ENCODE measurements around the gene NET1. TPM values are rescaled to one million over a fixed set of nuclear protein-coding genes. Genes with fewer than 3 reads are reported as not detected.

NET1 gene
- polyA plus RNA-seq, 3 donors = 126 to 153 (median 144) TPM

DNA sequence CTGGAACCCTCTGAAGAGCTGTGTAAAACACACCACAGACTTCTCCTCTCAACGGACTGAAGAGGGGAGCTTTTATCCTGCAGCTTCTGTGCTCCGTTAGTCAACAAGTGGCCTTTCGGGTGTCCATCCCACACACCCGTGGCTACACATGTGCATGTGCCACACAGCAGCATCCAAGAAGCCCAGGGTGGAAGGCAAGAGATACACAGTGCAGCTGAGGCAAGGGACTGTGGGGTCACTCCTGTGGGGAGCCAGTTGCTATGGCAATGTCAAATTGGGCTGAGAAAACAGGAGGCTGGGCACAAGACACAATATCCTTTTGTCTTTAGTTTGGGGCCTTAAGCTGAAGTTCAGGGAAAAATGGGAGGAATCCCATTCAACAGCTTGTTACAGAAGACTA is 28.7 kb downstream of the NET1 start:
- DNase-seq (ENCODE audit: low read depth in 3 of 3, low spot score in 2 of 3) = no peak

DNA sequence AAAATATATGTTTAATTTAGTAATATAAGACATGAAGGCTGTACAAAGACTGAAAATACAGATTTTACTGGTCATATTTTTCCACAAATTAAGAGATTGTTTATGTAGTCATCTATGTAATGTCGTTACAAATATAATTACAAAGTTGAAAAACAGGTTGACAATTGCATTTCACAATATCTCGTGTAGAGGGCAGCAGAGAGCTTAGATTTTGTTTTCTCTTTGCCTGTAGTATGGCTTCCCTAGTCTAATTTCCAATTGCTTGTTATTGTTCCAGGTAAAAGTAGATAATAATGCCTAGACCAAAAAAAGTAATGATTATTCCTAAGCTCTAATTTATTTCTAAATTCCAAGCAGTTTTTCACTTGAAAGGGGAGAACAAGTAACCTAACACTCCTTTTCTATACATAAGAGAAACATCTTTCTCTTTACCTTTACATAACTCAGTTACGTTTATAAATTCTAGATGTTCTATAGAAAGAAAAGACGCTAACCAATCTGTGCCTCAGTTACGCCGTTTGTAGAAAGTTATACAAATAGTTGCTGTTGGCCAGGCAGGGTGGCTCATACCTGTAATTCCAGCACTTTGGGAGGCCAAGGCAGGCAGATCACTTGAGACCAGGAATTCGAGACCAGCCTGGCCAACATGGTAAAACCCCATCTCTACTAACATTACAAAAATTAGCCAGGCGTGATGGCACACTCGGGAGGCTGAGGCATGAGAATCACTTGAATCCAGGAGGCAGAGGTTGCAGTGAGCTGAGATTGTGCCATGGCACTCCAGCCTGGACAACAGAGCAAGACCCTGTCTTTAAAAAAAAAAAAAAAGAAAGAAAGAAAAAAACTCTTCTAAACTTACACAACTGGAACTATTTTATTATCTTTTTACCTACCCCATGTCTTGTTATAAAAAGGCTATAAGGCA is 30.0 kb downstream of the NET1 start:
- no peak for DNase-seq (ENCODE audit: low read depth in 3 of 3, low spot score in 2 of 3)

DNA sequence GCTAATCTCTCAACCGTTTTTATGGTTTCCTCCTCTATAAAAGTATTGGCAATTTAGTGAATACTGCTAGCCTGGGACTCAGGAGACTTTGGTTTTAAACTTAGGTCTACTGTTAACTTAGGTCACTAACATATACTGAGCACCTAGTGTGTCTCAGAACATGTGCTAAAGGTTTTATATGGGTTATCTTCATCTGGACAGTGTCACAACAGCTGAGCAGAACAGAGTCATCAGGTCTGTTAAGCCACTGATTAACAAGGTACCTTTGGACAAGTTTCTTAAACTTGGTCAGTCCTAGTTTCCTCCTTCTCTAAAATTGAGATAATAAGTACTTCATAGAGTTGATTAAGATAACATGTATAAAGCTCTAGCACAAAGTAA is 30.6 kb downstream of the NET1 start:
- no peak for DNase-seq (ENCODE audit: low read depth in 3 of 3, low spot score in 2 of 3)

GRCh38 chr10:5443429-5443828 is 31.1 kb downstream of the NET1 start:
- no peak for DNase-seq (ENCODE audit: low read depth in 3 of 3, low spot score in 2 of 3)

GRCh38 chr10:5445006-5445405 is 32.6 kb downstream of the NET1 start:
- no peak for DNase-seq (ENCODE audit: low read depth in 3 of 3, low spot score in 2 of 3)

DNA sequence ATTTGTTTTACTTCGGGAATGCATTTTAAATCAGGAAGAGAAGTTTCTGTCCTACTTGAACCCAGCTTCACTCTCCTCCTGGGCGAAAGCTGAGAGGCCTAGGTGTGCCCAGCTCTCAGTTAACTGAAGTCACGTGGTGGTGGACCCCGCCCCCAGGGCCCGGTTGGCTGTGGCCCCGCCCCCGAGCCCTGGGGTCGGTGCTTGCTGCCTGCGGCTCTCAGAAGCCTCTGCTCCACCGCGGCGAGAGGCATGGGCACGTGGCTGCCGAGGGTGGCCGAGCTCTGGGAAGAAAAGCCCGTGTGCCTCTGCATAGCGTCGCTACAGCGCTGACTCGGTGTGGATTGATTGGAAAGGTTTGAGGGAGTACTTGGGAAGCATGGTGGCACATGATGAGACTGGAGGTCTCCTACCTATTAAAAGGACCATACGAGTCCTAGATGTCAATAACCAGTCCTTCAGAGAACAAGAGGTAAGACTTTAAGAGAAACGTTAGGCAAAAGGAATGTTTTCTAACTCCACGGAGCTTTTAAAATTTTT is 34.1 kb downstream of the NET1 start:
- peak; percentile 64 to 84 (median 73) for DNase-seq (ENCODE audit: low read depth in 3 of 3, low spot score in 2 of 3)

DNA sequence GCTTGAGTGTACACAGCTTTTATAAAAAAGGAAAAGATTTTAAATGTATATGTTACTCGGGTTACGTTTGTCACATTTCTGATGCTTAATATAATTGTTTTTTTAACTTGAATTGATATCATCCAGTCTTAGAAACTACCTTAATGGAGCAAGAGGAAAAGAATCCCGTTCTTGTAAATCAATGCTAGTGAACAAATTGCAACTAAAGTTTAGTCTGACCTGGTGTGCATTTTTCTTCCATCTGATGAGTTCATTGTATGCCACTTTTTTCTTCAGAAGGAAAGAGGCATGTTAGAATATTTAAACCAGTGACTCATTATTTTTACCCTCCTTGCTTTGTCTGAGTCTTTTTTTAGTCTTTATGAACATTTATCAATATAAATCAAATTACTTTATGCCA is 34.7 kb downstream of the NET1 start:
- no peak for DNase-seq (ENCODE audit: low read depth in 3 of 3, low spot score in 2 of 3)

- DNase-seq (ENCODE audit: low read depth in 3 of 3, low spot score in 2 of 3) = no peak
These were observed 35.3 kb downstream of the NET1 start for GRCh38 chr10:5447611-5448071.

DNA sequence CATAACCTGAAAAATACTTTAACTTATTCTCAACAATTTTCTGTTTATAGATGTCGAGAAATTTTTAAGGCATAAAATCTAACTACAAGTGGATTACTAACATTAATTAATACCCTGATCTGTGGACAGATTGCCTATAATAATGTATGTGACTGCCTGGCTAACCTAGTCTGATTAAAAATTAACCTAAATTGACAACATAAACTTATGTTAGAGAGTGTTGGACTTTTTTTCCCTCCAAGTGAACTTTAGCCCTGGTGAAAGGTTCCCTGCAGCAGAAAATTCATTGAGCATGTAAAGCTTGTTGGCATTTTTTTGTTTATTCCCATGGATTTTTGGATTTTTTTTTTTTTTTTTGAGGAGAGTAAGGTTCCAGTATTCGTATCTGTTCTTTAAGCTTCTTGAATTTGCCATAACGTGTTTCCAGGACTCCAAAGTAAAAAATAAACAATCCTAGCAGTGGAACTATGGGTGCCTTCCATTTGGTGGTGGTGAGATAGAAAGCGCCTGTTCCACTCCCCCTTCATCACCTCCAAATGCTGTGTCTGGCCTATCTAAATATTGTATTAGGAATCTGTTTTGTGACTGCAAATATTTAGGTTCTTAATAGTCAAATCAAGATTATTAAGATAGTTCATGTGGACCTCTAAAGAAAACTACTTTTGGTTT is 36.1 kb downstream of the NET1 start:
- DNase-seq (ENCODE audit: low read depth in 3 of 3, low spot score in 2 of 3) = no peak

GRCh38 chr10:5449227-5449626 is 36.9 kb downstream of the NET1 start:
- DNase-seq (ENCODE audit: low read depth in 3 of 3, low spot score in 2 of 3) = no peak

GRCh38 chr10:5449823-5450222 is 37.5 kb downstream of the NET1 start:
- DNase-seq (ENCODE audit: low read depth in 3 of 3, low spot score in 2 of 3) = no peak

GRCh38 chr10:5450605-5451384 is 38.4 kb downstream of the NET1 start:
- DNase-seq (ENCODE audit: low read depth in 3 of 3, low spot score in 2 of 3) = no peak

- no peak for DNase-seq (ENCODE audit: low read depth in 3 of 3, low spot score in 2 of 3)
These were observed 41.6 kb downstream of the NET1 start for GRCh38 chr10:5453749-5454489.

GRCh38 chr10:5456563-5456962 is 44.2 kb downstream of the NET1 start:
- DNase-seq (ENCODE audit: low read depth in 3 of 3, low spot score in 2 of 3) = no peak

GRCh38 chr10:5457741-5458140 is 45.4 kb downstream of the NET1 start:
- DNase-seq (ENCODE audit: low read depth in 3 of 3, low spot score in 2 of 3) = no peak

- DNase-seq (ENCODE audit: low read depth in 3 of 3, low spot score in 2 of 3) = no peak
These were observed 46.1 kb downstream of the NET1 start for GRCh38 chr10:5458425-5458824.

DNA sequence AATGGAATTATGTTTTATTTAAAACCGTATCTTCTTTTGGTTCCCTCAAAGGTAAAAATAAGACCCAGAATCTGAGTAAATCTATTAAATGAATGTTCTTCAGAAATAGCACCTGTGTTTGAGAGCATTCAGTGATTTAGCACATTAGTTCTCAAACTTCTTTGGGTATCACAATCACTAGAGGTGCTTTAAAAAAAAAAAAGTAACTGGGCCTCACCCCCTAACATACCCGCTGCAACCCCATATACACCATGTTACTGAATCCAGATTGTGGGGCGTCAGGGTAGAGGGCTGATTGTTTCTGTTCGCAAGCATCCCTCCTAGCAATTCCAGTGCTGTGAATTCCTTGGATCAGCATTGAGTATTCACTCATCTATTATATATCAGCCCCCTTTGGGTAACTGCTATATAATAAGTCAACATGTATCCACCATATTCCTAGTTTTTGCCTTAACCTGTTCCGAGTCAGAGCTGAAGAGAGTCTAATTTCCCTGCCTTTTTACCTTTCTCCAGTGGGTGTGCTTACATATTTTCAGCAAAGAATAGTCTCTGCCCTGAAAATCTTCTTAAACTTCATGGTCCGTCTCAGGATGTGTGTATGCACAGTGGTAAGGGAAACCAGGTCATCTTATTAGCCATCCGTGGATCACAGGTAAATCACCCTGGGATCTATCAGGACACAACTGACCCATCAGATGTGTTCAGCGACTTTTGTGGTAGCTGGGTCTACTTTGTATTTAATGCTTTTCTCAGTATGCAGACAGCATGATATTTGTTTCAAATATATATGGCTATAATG is 46.8 kb downstream of the NET1 start:
- no peak for DNase-seq (ENCODE audit: low read depth in 3 of 3, low spot score in 2 of 3)

DNA sequence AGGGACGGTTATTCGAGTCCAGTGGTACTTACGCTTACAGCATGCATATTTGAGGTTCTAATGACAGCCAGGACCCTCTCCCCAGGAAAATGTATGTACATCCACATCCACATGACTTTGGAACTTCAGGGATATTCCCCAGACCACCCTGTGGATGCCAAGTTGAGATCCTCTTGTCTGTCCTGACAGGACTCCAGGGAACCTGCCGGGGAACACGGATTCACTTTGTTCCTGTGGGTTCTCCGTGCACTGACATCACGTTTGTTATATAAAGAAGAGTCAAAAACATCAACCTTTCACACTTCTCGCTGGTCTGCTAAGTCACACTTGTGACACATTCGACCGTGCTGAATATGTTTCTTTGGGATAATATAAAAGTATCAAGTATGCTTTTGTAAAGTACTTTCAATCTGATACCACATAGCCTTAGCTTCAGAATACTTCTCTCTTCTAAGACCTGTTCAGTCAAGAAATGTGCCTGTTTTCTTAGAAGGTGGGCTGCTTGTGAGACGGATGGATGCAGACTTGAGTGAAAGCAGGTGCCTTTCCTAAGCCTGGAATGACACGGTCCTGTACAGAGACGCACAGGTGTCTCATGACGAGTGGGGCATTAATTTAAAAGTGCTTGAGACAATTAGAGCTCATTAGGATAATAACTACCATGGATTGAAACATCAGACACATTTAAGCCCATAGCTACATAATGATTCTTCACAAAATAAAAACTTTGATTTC is 48.3 kb downstream of the NET1 start:
- DNase-seq (ENCODE audit: low read depth in 3 of 3, low spot score in 2 of 3) = no peak

DNA sequence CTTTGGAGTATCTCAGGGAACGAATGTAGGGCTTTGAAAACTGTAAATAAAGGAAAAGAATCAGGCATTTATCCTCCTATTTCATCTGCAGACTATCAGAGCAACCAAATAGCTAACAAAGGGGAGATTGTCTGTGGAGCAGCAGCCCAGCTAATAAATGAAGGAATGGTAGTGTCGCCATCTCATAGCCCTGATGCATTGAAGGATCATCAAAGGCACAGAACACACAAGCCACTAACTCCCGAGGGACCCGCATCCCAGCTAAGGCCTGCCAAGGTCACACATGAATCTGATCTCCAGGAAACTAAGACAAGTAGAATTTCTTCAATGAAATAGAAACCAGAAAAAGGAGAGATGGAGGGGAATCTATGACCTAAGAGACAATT is 48.8 kb downstream of the NET1 start:
- DNase-seq (ENCODE audit: low read depth in 3 of 3, low spot score in 2 of 3) = no peak
